Measurements from ENCODE around the gene CMTR2.
"Not testable (repeated sequence)": the region's sequence is repeated elsewhere in the genome, so short reads cannot be mapped to it uniquely, and the experiment has no call there.

Gene CMTR2

GRCh38 chr16:71288890-71289731, at the start of gene CMTR2:
CMTR2 (minus strand) TSS chr16:71289402; CDS start chr16:71285920, 3,482 bp downstream.
- peak; percentile 86 for DNase-seq (ENCODE audit: low read depth)

- no peak for DNase-seq (ENCODE audit: low read depth)
Observed at GRCh38 chr16:71338632-71339031, 49.4 kb upstream of the CMTR2 start.

GRCh38 chr16:71338193-71338592, 49.0 kb upstream of the CMTR2 start:
- no peak for DNase-seq (ENCODE audit: low read depth)

GRCh38 chr16:71337631-71338030, 48.4 kb upstream of the CMTR2 start:
- no peak for DNase-seq (ENCODE audit: low read depth)

- no peak for DNase-seq (ENCODE audit: low read depth)
Observed at GRCh38 chr16:71328151-71328550, 38.9 kb upstream of the CMTR2 start.

- DNase-seq (ENCODE audit: low read depth), result no peak
Observed at GRCh38 chr16:71327720-71328119, 38.5 kb upstream of the CMTR2 start.

- no peak for DNase-seq (ENCODE audit: low read depth)
Observed at GRCh38 chr16:71319999-71320398, 30.8 kb upstream of the CMTR2 start.

- no peak for DNase-seq (ENCODE audit: low read depth)
Observed at GRCh38 chr16:71315269-71315668, 26.1 kb upstream of the CMTR2 start.

GRCh38 chr16:71313591-71313990, 24.4 kb upstream of the CMTR2 start:
- not testable (repeated sequence) for DNase-seq (ENCODE audit: low read depth)

- DNase-seq (ENCODE audit: low read depth), result peak; percentile 10
Observed at GRCh38 chr16:71311553-71312158, 22.5 kb upstream of the CMTR2 start.

GRCh38 chr16:71303938-71304337, 14.7 kb upstream of the CMTR2 start:
- DNase-seq (ENCODE audit: low read depth), result no peak

GRCh38 chr16:71297341-71297634, 8.1 kb upstream of the CMTR2 start:
- DNase-seq (ENCODE audit: low read depth), result no peak

- no peak for DNase-seq (ENCODE audit: low read depth)
Observed at GRCh38 chr16:71296584-71297340, 7.6 kb upstream of the CMTR2 start.

- DNase-seq (ENCODE audit: low read depth), result no peak
Observed at GRCh38 chr16:71295950-71296349, 6.7 kb upstream of the CMTR2 start.

GRCh38 chr16:71293919-71294318, 4.7 kb upstream of the CMTR2 start:
- DNase-seq (ENCODE audit: low read depth), result no peak

GRCh38 chr16:71292095-71292494, 2.9 kb upstream of the CMTR2 start:
- not testable (repeated sequence) for DNase-seq (ENCODE audit: low read depth)

- DNase-seq (ENCODE audit: low read depth), result no peak
Observed at GRCh38 chr16:71289732-71290062, 495 bp upstream of the CMTR2 start.

GRCh38 chr16:71288570-71288889, 672 bp downstream of the CMTR2 start:
- no peak for DNase-seq (ENCODE audit: low read depth)

GRCh38 chr16:71287911-71288310, 1.3 kb downstream of the CMTR2 start:
- no peak for DNase-seq (ENCODE audit: low read depth)

GRCh38 chr16:71287454-71287853, 1.7 kb downstream of the CMTR2 start:
- DNase-seq (ENCODE audit: low read depth), result no peak

GRCh38 chr16:71283612-71284011, 5.6 kb downstream of the CMTR2 start:
- DNase-seq (ENCODE audit: low read depth), result no peak

GRCh38 chr16:71282943-71283342, 6.3 kb downstream of the CMTR2 start:
- DNase-seq (ENCODE audit: low read depth), result no peak

- DNase-seq (ENCODE audit: low read depth), result no peak
Observed at GRCh38 chr16:71276589-71277334, 12.4 kb downstream of the CMTR2 start.

Measured in stimulated activated CD4-positive, alpha-beta T cell treated with anti-CD3 and anti-CD28 coated beads, Interleukin-2, amount 100 ng/mL, for 4 hours (primary cell).